ENCODE measurements around the gene FCRL6. TPM values are rescaled to one million over a fixed set of nuclear protein-coding genes. Genes with fewer than 3 reads are reported as not detected.
A peak's percentile ranks its signal among the peaks of the same experiment; 100 is the strongest.

FCRL6 gene
- total and polyA plus RNA-seq, 2 donors (not counting 1 experiment from before 2014, with no cell fraction given): not detected

DNA sequence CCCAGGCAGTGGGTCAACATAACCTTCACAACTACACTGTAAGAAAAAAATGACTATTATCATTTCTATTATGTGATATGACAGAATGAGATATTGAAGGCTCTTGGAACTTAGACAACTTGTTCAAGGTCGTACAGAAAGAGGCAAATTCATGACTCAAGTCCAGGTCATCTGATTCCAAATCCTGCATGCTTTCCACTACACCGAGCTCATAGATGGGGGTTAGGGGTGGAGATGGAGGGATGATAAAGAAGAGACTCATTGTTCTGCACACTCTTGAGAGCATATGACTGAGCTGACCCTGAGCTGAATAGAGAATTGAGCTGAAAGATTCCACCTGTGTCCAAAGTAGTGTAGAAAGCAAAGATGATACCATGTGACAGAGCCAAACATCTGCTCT, 2.8 kb downstream of the FCRL6 start:
- no peaks in the 10 kb centered on the region for H3K27me3 ChIP-seq (ENCODE audit: control insufficient read depth, insufficient read depth, low read length)
- peak in 1 of 2 donors; percentile 21 for DNase-seq (ENCODE audit: low read depth in 2 of 2)

GRCh38 chr1:159815926-159816325, 13.8 kb downstream of the FCRL6 start:
- TF ChIP-seq EZH2 (IDR thresholded peaks at IDR 0.05; ENCODE audit: low read length, missing control alignments): no peak
- no peak for TF ChIP-seq CTCF (conservative IDR thresholded peaks at IDR 0.05 in 1 of 2, IDR thresholded peaks at IDR 0.05 in 1 of 2; ENCODE audit: low read depth in 1 of 2, low read length in 2 of 2)
- Histone ChIP-seq H3K4me2 (ENCODE audit: extremely low read depth, insufficient read depth, low read length) (no peak overlapping the region), H3K4me1 (ENCODE audit: control insufficient read depth, extremely low read depth, insufficient read depth, low read length) (no peaks in the 10 kb centered on the region), H2AFZ (ENCODE audit: low read length) (no peak overlapping the region), H3K9me3 (ENCODE audit: control insufficient read depth, insufficient read depth, low read depth, low read length) (no peaks in the 10 kb centered on the region), H4K20me1 (ENCODE audit: control insufficient read depth, extremely low read depth, insufficient read depth, low read length) (no peaks in the 10 kb centered on the region), H3K9ac (ENCODE audit: insufficient read depth, low read length) (no peak overlapping the region), H3K27me3 (ENCODE audit: control insufficient read depth, insufficient read depth, low read length) (no peaks in the 10 kb centered on the region), H3K4me3 (replicated peaks in 1 of 4; ENCODE audit: control extremely low read depth in 1 of 4, insufficient read depth in 1 of 4, low read depth in 3 of 4, low read length in 4 of 4) (no peak overlapping the region), H3K79me2 (ENCODE audit: control insufficient read depth, insufficient read depth, low read length) (no peaks in the 10 kb centered on the region), H3K27ac (ENCODE audit: insufficient read depth, low read length) (no peak overlapping the region), H3K36me3 (ENCODE audit: control insufficient read depth, insufficient read depth, low read length) (no peaks in the 10 kb centered on the region)
- DNase-seq (ENCODE audit: low read depth in 2 of 2): no peak

More for the DNA sequence above, 2.8 kb downstream of the FCRL6 start:
- H3K79me2 ChIP-seq (ENCODE audit: control insufficient read depth, insufficient read depth, low read length): no peaks in the 10 kb centered on the region
- peaks cover 3% of the 10 kb centered on the region for H3K4me1 ChIP-seq (ENCODE audit: control insufficient read depth, extremely low read depth, insufficient read depth, low read length)
- H3K36me3 ChIP-seq (ENCODE audit: control insufficient read depth, insufficient read depth, low read length): no peaks in the 10 kb centered on the region
- H3K9ac ChIP-seq (ENCODE audit: insufficient read depth, low read length): no peak overlapping the region
- H2AFZ ChIP-seq (ENCODE audit: low read length): no peak overlapping the region
- H3K9me3 ChIP-seq (ENCODE audit: control insufficient read depth, insufficient read depth, low read depth, low read length): no peaks in the 10 kb centered on the region
- no peak for TF ChIP-seq EZH2 (IDR thresholded peaks at IDR 0.05; ENCODE audit: low read length, missing control alignments)
- TF ChIP-seq CTCF (conservative IDR thresholded peaks at IDR 0.05 in 1 of 2, IDR thresholded peaks at IDR 0.05 in 1 of 2; ENCODE audit: low read depth in 1 of 2, low read length in 2 of 2): no peak
- no peak overlapping the region for H3K4me2 ChIP-seq (ENCODE audit: extremely low read depth, insufficient read depth, low read length)
- H3K4me3 ChIP-seq (replicated peaks in 1 of 4; ENCODE audit: control extremely low read depth in 1 of 4, insufficient read depth in 1 of 4, low read depth in 3 of 4, low read length in 4 of 4): no peak overlapping the region
- H3K27ac ChIP-seq (ENCODE audit: insufficient read depth, low read length): no peak overlapping the region
- H4K20me1 ChIP-seq (ENCODE audit: control insufficient read depth, extremely low read depth, insufficient read depth, low read length): no peaks in the 10 kb centered on the region

DNA sequence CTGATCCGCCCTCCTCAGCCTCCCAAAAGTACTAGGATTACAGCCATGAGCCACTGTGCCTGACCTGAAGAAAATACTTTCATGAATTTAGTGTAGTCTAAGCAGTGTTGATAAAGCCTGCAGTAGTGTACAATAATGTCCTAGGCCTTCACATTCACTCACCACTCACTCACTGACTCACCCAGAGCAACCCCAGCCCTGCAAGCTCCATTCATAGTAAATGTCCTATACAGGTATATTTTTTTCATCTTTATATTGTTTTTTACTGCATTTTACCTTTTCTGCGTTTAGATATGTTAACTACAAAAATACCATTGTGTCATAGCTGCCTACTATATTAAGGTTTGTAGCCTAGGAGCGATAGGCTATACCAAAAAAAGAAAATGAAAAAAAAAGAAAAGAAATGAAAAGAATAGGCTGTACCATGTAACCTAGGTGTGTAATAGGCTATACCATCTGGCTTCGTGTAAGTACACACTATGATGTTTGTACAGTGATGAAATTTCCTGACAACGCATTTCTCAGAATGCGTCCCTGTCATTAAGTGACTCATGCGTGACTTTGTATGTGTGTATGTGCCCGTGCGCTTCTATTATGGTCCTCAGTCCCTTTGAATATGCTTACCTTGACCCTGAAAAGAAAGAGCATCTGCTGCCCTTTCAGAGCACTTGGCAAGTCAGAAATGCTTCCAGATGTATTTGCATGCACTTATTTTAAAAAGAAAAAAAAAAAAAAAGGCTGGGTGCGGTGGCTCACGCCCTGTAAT, 15.3 kb downstream of the FCRL6 start:
- Histone ChIP-seq H4K20me1 (ENCODE audit: control insufficient read depth, extremely low read depth, insufficient read depth, low read length) (no peaks in the 10 kb centered on the region), H3K4me3 (replicated peaks in 1 of 4; ENCODE audit: control extremely low read depth in 1 of 4, insufficient read depth in 1 of 4, low read depth in 3 of 4, low read length in 4 of 4) (no peak overlapping the region), H3K36me3 (ENCODE audit: control insufficient read depth, insufficient read depth, low read length) (no peaks in the 10 kb centered on the region), H3K4me2 (ENCODE audit: extremely low read depth, insufficient read depth, low read length) (no peak overlapping the region), H3K27me3 (ENCODE audit: control insufficient read depth, insufficient read depth, low read length) (peaks cover 6% of the 10 kb centered on the region), H3K79me2 (ENCODE audit: control insufficient read depth, insufficient read depth, low read length) (no peaks in the 10 kb centered on the region), H3K9me3 (ENCODE audit: control insufficient read depth, insufficient read depth, low read depth, low read length) (no peaks in the 10 kb centered on the region), H3K4me1 (ENCODE audit: control insufficient read depth, extremely low read depth, insufficient read depth, low read length) (no peaks in the 10 kb centered on the region), H3K27ac (ENCODE audit: insufficient read depth, low read length) (no peak overlapping the region), H2AFZ (ENCODE audit: low read length) (no peak overlapping the region), H3K9ac (ENCODE audit: insufficient read depth, low read length) (no peak overlapping the region)
- TF ChIP-seq EZH2 (IDR thresholded peaks at IDR 0.05; ENCODE audit: low read length, missing control alignments) (no peak), CTCF (conservative IDR thresholded peaks at IDR 0.05 in 1 of 2, IDR thresholded peaks at IDR 0.05 in 1 of 2; ENCODE audit: low read depth in 1 of 2, low read length in 2 of 2) (no peak)
- peak in 1 of 2 donors; percentile 20 for DNase-seq (ENCODE audit: low read depth in 2 of 2)

Measured in fibroblast of lung (primary cell).